ENCODE data around the gene SMYD2. TPM values are rescaled to one million over a fixed set of nuclear protein-coding genes. Genes with fewer than 3 reads are reported as not detected.

The SMYD2 gene
- total and polyA plus RNA-seq, 2 donors (not counting 3 experiments of a cell fraction or from before 2014, with no cell fraction given), result 8.0 to 20.9 TPM

- BruUV-seq (replicated peaks), result no TSS peak
- Histone ChIP-seq H3K4me3 (replicated peaks in 1 of 3; ENCODE audit: insufficient read depth in 1 of 3, low read depth in 1 of 3, low read length in 3 of 3) (no peak overlapping the region), H3K9ac (replicated peaks; ENCODE audit: extremely low read depth, insufficient read depth, low read length) (no peak overlapping the region), H3K9me1 (replicated peaks; ENCODE audit: control insufficient read depth, extremely low read depth, insufficient read depth, low read length) (peaks cover 3% of the 10 kb centered on the region), H3K9me3 (replicated peaks; ENCODE audit: control insufficient read depth, insufficient read depth, low read length) (no peaks in the 10 kb centered on the region), H3K79me2 (ENCODE audit: control insufficient read depth, insufficient read depth, low read length) (no peaks in the 10 kb centered on the region), H4K20me1 (replicated peaks; ENCODE audit: control insufficient read depth, extremely low read depth, insufficient read depth, low read length) (no peaks in the 10 kb centered on the region), H3K27me3 (ENCODE audit: control insufficient read depth in 2 of 2, insufficient read depth in 2 of 2, low read length in 2 of 2) (no peaks in the 10 kb centered on the region), H2AFZ (ENCODE audit: low read depth, low read length) (no peak overlapping the region), H3K36me3 (ENCODE audit: control insufficient read depth in 2 of 2, extremely low read depth in 1 of 2, insufficient read depth in 2 of 2, low read length in 2 of 2) (peaks cover 6 to 32% of the 10 kb centered on the region in 2 experiments), H3K4me2 (ENCODE audit: insufficient read depth, low read length) (no peak overlapping the region), H3K27ac (ENCODE audit: insufficient read depth, low read depth, low read length) (no peak overlapping the region), H3K4me1 (ENCODE audit: control insufficient read depth, extremely low read depth, insufficient read depth, low read length) (no peaks in the 10 kb centered on the region)
- intact Hi-C loops (cut with micrococcal nuclease) (no loop called here), dilution Hi-C loops (cut with MboI; ENCODE audit: extremely low pct_ligation_motif_present, low sequenced_read_pairs) (no loop called here)
- FAIRE-seq, result no peak
- DNase-seq (ENCODE audit: low read depth, low spot score), result no peak
- ChIA-PET CTCF (interaction anchor here (0.8 to 2.3 kb wide), 4 partner anchors 20 to 233 kb away, joined by 3 to 8 read pairs (median 5); no protein-coding TSS in a partner anchor), POLR2A (no interaction called here)
- TF ChIP-seq FOS (IDR thresholded peaks at IDR 0.05; ENCODE audit: borderline replicate concordance, insufficient read depth, low read length) (no peak), MAX (IDR thresholded peaks at IDR 0.05; ENCODE audit: insufficient read depth, insufficient read length) (no peak), EZH2 (IDR thresholded peaks at IDR 0.05; ENCODE audit: borderline replicate concordance, low read depth, low read length, severe bottlenecking) (no peak), POLR2A (IDR thresholded peaks at IDR 0.05; ENCODE audit: low read depth, low read length) (no peak), MYC (IDR thresholded peaks at IDR 0.05; ENCODE audit: low read depth, low read length) (no peak)
Measured at GRCh38 chr1:214351551-214352277, 70.8 kb downstream of the SMYD2 start.

GRCh38 chr1:214352838-214353237 is 71.9 kb downstream of the SMYD2 start:
- CTCF ChIA-PET, result interaction anchor here (0.8 to 2.3 kb wide), 4 partner anchors 21 to 232 kb away, joined by 3 to 8 read pairs (median 5); no protein-coding TSS in a partner anchor
- peaks cover 11 to 28% of the 10 kb centered on the region in 2 experiments for H3K36me3 ChIP-seq (ENCODE audit: control insufficient read depth in 2 of 2, extremely low read depth in 1 of 2, insufficient read depth in 2 of 2, low read length in 2 of 2)
- FAIRE-seq, result no peak

More at GRCh38 chr1:214352838-214353237, 71.9 kb downstream of the SMYD2 start:
- DNase-seq (ENCODE audit: low read depth, low spot score), result no peak
- H3K27ac ChIP-seq (ENCODE audit: insufficient read depth, low read depth, low read length), result no peak overlapping the region
- no peaks in the 10 kb centered on the region for H3K27me3 ChIP-seq (ENCODE audit: control insufficient read depth in 2 of 2, insufficient read depth in 2 of 2, low read length in 2 of 2)
- no peaks in the 10 kb centered on the region for H4K20me1 ChIP-seq (replicated peaks; ENCODE audit: control insufficient read depth, extremely low read depth, insufficient read depth, low read length)
- no peak overlapping the region for H3K4me3 ChIP-seq (replicated peaks in 1 of 3; ENCODE audit: insufficient read depth in 1 of 3, low read depth in 1 of 3, low read length in 3 of 3)
- H3K9me3 ChIP-seq (replicated peaks; ENCODE audit: control insufficient read depth, insufficient read depth, low read length), result no peaks in the 10 kb centered on the region
- no TSS peak for BruUV-seq (replicated peaks)
- peaks cover 3% of the 10 kb centered on the region for H3K9me1 ChIP-seq (replicated peaks; ENCODE audit: control insufficient read depth, extremely low read depth, insufficient read depth, low read length)
- H3K79me2 ChIP-seq (ENCODE audit: control insufficient read depth, insufficient read depth, low read length), result no peaks in the 10 kb centered on the region
- dilution Hi-C loops (cut with MboI; ENCODE audit: extremely low pct_ligation_motif_present, low sequenced_read_pairs), result no loop called here
- POLR2A ChIA-PET, result no interaction called here
- H3K4me1 ChIP-seq (ENCODE audit: control insufficient read depth, extremely low read depth, insufficient read depth, low read length), result no peaks in the 10 kb centered on the region
- H3K4me2 ChIP-seq (ENCODE audit: insufficient read depth, low read length), result no peak overlapping the region
- no peak overlapping the region for H3K9ac ChIP-seq (replicated peaks; ENCODE audit: extremely low read depth, insufficient read depth, low read length)
- intact Hi-C loops (cut with micrococcal nuclease), result no loop called here
- TF ChIP-seq POLR2A (IDR thresholded peaks at IDR 0.05; ENCODE audit: low read depth, low read length), result no peak
- no peak for TF ChIP-seq JUN (IDR thresholded peaks at IDR 0.05; ENCODE audit: borderline replicate concordance, insufficient read depth, insufficient read length, low read depth)
- no peak for TF ChIP-seq GATA2 (IDR thresholded peaks at IDR 0.05; ENCODE audit: insufficient read depth, insufficient read length, low read depth, low read length)
- no peak for TF ChIP-seq FOS (IDR thresholded peaks at IDR 0.05; ENCODE audit: borderline replicate concordance, insufficient read depth, low read length)
- TF ChIP-seq EZH2 (IDR thresholded peaks at IDR 0.05; ENCODE audit: borderline replicate concordance, low read depth, low read length, severe bottlenecking), result no peak
- TF ChIP-seq MYC (IDR thresholded peaks at IDR 0.05; ENCODE audit: low read depth, low read length), result no peak
- no peak for TF ChIP-seq POLR2AphosphoS5 (IDR thresholded peaks at IDR 0.05; ENCODE audit: insufficient read depth, low read depth, low read length)
- TF ChIP-seq CTCF (IDR thresholded peaks at IDR 0.05; ENCODE audit: extremely low read depth in 1 of 2, insufficient read depth in 1 of 2, low read depth in 1 of 2, low read length in 2 of 2), result no peak
- no peak for TF ChIP-seq MAX (IDR thresholded peaks at IDR 0.05; ENCODE audit: insufficient read depth, insufficient read length)
- H2AFZ ChIP-seq (ENCODE audit: low read depth, low read length), result no peak overlapping the region
